ENCODE measurements around the gene GTPBP4.
"Not testable (repeated sequence)": the region's sequence is repeated elsewhere in the genome, so short reads cannot be mapped to it uniquely, and the experiment has no call there.

GTPBP4 gene

GRCh38 chr10:1035201-1035600 lies 47.0 kb downstream of the GTPBP4 start:
- DNase-seq: no peak

DNA sequence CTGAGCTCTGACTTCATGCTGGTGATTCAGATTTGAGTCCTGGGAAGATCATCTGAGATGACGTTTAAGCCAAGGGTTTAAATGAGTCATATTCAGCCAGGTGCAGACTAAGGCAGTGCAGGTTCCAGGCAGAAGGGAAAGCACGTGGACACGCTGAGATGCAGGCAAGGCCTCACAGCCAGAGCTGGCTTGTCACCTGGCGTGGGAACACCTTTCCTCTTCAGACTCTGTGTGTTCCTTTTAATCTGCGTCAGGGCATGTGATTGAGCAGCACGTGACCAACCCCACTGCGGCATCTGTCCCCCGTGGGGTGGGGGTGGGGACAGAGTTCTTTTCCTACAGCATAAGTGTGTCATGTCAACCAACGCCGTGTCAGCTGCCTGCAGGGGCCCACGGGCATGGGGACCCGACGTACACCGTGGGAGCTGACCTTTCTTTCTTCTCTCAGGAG lies 48.1 kb downstream of the GTPBP4 start:
- DNase-seq: no peak

DNA sequence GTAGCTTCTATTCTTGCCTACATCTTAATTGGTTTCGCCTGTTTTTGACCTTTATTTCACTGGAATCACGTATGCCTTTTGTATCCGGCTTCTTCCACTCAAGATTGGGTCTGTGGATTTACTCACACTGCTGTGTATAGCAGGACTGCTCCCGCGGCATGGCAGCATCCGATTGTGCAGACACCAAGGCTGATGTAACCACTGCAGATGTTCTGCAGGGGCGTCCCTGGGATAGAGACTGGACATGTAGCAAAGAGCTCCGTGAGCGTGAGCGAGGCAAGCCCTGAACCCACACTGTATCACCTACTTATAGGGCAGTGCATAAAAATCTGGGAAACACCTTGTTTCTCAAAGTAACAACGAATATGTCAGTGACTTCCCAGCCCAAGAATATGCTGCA lies 48.9 kb downstream of the GTPBP4 start:
- DNase-seq: no peak

GRCh38 chr10:1038769-1039168 lies 50.5 kb downstream of the GTPBP4 start:
- not testable (repeated sequence) for DNase-seq

GRCh38 chr10:1040133-1040532 lies 51.9 kb downstream of the GTPBP4 start:
- no peak for DNase-seq

DNA sequence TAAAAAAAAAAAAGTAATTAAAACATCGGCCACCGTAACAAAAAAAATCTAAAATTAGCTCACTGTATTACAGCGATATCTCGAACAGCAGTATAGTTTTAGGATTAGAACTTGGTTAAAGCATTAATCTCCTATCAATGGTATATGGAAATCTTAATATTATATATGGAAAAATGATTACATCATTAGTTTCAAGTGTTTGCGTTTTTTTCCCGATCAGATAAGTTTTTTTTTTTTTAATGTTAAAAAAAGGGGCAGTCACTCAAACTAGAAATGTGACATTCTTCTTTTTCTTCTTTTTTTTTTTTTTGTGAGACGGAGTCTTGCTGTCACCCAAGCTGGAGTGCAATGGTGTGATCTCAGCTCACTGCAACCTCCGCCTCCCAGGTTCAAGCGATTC lies 53.3 kb downstream of the GTPBP4 start:
- DNase-seq: no peak

DNA sequence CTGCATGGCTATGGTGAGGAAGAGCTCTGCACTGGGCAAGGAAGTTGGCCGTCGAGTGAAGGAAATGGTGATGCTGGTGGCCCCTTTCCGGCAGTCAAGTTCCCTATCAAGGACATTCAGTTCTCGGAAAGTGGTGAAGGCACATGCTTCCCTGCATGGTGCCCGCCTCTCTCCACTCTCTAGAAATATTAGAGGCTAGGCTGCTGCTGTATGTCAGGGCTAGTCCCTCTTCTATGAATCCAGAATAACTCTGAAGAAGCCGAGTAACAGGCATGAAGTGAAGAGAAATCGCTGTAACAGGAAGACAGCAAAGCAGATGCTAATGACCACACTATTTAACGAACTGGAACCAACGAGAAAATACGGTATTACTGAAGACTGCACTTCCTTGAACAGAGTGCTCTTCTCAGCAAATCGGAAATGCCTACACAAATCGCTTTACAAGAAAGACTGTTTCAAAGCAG lies 55.3 kb downstream of the GTPBP4 start:
- no peak for DNase-seq

DNA sequence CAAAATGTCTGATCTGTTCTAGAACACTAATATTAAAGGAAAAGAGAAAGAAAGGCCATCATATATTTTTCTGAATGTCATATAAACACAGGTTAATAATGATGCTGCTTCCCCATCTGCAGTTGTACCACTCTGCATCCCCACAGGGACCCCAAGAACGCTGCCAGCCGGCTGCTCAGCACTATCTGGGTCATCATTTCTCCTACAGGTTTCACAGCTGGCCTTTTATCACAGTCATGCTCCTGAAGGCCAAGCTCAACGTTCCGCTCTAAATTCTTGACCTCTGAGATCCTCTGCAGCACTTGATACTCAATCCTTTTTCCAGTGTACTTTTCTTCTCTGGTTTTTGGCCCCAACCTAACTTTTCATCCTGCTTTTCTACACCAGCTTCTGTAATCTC lies 55.9 kb downstream of the GTPBP4 start:
- no peak for DNase-seq

DNA sequence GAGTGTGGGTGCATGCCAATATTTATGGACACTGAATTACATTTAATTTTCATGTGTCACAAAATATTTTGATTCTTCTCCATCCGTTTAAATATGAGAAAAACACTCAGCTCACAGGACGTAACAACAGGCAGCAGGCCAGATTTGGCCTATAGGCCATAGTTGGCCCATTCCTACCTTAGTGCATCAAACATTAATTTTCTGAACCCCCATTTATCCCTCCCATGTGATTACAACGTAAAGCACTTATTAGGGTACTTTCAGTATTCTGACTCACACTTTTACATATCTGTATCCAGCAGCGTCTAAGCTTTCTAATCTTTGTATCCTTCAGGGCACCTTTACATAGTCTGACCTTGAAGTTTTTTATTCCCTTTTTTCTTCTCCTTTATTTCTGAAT lies 56.7 kb downstream of the GTPBP4 start:
- DNase-seq: no peak

DNA sequence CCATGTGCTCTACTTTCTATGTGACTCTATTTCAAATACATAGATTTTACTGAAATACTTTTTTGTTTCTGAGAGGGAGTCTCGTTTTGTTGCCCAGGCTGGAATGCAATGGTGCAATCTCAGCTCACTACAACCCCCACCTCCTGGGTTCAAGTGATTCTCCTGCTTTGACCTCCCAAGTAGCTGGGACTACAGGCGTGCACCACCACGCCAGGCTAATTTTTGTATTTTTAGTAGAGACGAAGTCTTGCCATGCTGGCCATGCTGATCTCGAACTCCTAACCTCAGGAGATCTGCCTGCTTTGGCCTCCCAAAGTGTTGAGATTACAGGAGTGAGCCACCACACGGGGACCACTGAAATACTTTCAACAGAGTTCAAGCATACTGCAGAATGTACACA lies 57.2 kb downstream of the GTPBP4 start:
- no peak for DNase-seq

- DNase-seq: no peak
Measured at GRCh38 chr10:1047937-1048336, 59.7 kb downstream of the GTPBP4 start.

GRCh38 chr10:1048349-1048731 lies 60.1 kb downstream of the GTPBP4 start:
- DNase-seq: no peak

DNA sequence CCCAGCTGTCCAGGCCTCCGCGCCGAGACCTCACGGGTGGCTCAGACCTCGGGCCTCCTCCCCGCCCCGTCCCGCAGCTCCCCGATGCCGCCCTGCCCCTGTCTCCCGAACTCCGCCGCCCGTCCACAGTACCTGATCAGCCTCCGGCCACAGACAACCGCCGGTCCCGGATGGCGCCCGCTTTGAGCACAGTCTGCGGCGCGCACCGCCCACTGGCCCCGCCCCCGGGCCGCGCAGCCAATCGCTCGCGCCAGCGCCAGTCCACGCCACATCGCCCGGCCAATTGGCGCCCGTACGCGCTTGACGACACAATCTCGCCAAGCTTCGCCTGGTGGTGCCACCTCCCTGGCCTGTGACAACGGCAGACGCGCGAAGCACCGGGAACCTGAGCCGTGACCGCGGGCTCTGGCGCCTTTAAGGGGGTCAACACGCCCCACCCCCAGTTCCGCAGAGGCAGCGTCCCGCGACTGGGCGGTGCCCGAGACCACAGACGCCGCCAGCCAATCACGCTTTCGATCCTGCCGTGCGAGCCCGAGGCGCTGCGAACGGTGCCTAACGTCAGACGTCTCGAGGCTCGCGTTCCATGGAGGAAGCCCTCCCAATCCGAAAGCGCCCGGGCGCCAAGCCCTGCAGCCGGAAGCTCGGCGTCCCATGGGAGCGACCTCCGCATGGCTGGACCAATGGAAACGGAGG lies 60.6 kb downstream of the GTPBP4 start, which contains the start of gene IDI1:
Gene IDI1 (minus strand): TSS at position 388 of the 693 bp plus-strand sequence. CDS start 116 bp downstream, at position 272.
- DNase-seq: peak; percentile 90

GRCh38 chr10:1049425-1049958 lies 61.3 kb downstream of the GTPBP4 start:
- DNase-seq: no peak

DNA sequence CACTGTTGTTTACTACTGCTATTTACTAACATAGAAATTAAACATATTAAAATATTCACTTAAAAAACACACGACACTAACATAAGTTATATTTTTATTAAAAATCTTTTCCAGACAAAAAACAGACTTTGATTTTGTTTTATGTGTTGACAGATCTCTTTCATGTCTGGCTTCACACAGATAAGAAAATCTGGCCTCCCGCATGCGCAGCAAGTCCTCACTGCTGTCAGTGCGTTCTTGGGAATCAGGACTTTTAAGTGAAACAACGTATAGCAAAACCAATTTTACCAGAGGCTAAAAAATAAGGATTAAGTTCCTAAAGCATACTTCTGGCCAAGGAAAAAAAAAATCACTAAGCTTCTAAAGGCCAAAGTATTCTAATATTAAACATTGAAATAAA lies 61.9 kb downstream of the GTPBP4 start:
- DNase-seq: no peak

DNA sequence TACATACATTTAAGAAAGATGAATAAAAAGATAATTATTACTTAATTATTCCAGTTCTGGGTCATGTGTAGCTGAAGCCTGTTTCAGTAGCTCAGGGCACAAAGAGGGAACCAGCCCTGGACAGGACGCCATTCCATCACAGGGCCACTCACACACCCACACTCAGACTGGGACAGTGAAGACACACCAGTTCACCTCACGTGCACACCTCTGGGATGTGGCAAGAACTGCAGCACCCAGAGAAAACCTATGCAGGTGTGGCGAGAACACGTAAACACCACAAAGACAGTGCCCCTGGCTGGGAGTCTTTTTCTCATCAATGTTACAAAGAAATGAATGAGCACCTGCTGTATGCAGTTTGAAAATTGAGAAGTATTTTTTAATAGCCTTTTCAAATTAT lies 62.3 kb downstream of the GTPBP4 start:
- no peak for DNase-seq

GRCh38 chr10:1054684-1055083 lies 66.5 kb downstream of the GTPBP4 start:
- no peak for DNase-seq

- DNase-seq: peak; percentile 89
Measured at GRCh38 chr10:1056326-1057105, 68.3 kb downstream of the GTPBP4 start, which contains the start of gene WDR37. Gene WDR37 (plus strand): TSS chr10:1056385. CDS start chr10:1072156, 15,771 bp downstream.

GRCh38 chr10:1057106-1057657 lies 68.9 kb downstream of the GTPBP4 start:
- no peak for DNase-seq

- DNase-seq: no peak
Measured at GRCh38 chr10:1058017-1058416, 69.8 kb downstream of the GTPBP4 start.

DNA sequence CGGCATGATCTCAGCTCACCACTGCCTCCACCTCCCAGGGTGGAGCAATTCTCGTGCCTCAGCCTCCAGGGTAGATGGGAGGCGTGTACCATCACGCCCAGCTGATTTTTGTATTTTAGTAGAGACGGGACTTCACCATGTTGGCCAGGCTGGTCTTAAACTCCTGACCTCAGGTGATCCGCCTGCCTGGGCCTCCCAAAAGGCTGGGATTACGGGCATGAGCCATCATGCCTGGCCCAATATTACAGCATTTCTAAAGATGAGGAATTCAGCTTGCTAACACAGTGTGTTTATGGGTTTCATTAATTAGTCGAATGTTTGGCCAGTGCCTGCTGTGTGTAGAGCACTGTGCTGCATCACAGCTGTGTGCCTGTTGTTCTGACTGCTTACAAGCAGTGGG lies 71.7 kb downstream of the GTPBP4 start:
- no peak for DNase-seq

- no peak for DNase-seq
Measured at GRCh38 chr10:1061930-1062774, 73.9 kb downstream of the GTPBP4 start.

Measured in 8988T (cell line).